Activated CD8-positive, alpha-beta memory T cell treated with anti-CD3 and anti-CD28 coated beads for 4 hours (primary cell): ENCODE measurements around the gene TPP2.

Experiments
- DNase-seq, 2 donors: peaks; one replicate each; pipeline ENCODE4 v3.0.0-alpha.2; 2020; ENCODE audit warnings: low read depth in 2 of 2

TPP2 gene

DNA sequence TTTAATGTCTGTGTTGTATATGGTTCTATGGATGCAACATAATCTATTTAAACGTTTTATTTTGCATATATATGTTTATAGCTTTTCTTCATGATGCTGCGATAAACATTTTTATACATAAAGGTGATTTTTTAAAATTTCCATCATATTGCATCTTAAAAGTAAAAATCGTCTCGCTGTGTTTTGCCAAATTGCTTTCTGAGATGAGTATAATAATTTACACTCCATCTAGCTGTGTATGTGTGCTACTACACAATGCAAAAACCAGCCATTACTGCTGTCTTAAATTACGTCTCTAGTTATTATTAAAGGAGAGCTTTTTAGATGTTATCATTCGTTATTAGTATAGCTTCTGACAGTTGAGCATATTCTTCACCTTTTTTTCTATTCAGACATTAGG lies 60.8 kb downstream of the TPP2 start:
- DNase-seq = no peak

DNA sequence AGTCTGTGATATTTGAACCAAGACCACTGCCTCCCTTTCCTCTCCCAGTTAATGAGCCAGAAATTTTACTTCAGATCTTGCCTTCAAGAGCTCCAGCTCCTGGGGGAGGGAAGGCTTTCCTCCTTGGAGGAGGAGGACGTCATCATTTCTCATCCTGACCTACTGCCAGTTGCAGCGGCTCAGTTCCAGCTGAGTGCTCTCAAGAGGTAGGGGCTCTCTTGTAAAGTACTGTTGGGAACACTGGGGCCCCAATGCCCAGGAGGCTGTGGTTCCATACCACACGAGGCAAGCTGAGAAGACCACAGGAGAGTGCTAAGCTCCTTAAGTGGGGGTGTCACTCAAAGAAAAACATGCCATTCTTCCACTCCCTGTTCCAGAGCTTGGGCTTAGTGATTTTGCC lies 61.9 kb downstream of the TPP2 start:
- DNase-seq = no peak

DNA sequence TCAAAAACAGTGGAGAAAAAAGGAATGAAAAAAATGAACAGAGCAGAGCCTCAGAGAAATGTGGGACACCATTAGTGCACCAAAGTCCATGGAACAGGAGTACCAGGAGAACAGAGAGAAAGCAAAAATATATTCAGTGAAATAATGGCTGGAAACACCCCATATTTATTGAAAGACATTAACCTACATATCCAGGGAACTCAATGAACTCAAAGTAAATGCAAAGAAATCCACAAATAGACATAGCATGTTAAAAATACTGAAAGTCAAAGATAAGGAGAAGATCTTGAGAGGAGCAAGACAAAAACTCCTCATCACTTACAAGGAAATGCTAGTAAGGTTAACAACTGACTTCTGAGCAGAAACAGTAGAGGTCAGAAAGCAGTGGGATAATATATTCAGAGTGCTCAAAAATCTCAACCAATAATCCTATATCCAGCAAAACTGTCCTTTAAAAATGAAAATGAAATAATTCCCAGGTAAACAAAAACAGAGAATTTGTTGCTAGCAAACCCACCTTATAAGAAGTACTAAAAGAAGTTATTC lies 62.5 kb downstream of the TPP2 start:
- DNase-seq = no peak

DNA sequence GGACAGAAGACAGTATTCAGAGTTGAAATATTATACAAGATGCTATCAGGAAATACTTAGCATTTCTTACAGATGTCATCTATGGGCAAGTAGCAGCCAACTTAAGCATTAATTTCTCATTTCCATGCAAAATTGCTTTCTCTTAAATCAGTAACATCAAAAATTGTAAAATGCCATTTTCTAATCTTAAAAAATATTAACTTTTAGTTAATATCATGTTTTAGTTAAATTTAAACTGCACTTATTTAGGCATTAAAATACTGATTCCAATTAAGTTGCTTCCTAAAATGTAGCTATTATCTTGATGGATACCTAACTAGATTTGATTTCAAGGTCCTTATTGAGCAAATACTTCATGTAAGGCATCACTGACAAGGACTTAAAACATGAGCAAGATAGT lies 70.2 kb downstream of the TPP2 start:
- DNase-seq = no peak

DNA sequence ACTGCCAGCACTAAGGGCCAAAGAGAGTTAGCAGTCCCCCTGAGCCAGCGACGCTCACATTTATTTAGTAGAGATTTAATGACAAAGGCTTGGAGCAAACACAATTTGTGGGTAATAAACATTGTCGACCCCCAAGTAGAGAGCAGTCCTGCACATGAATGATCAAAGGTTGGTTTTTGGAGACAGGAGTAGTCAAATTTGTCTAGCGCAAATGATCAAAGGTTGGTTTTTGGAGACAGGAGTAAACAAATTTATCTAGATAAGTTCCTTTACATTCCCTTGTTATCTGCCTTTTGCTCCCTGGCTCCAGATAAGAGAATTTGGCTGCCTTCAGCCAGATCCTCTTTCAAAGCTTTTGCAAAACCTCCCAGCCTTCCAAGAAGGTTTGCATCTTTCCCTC lies 71.1 kb downstream of the TPP2 start:
- DNase-seq = no peak

DNA sequence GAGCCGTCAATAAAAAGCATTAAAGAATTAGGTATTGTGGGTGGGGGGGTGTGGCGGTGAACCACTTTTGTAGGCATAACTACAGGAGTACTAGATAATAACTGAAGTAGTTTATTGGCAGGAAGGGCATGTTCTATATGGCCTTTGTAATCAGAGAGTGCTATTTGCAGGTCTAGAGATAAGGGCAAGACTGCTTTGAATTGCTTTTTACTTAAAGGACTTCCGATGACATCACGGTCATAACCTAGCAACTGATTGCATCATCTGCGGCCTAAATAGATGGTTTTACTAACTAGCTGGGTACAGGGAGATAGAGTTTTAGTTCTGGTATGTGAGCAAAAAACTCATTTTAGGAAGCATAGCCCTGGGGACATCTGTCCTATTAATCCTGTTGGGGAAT lies 73.3 kb downstream of the TPP2 start:
- no peak for DNase-seq

DNA sequence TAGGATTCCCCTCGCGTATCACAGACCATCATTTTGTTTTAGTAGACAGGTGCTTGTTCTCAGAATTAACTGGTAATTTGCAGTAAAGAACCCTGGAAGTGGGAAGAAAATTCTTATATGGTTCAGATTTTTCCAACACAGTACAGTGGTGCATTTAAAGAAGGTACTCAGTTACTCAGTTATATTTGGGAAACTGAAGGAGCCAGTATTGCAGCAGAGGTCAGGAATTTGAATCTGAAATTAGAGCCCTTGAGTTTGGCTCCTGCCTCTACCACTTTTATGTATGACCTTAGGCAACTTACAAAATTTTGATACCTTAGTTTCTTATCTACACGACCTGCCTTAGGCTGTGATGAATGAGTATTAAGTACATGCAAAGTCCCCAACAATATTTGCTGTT lies 78.3 kb downstream of the TPP2 start:
- DNase-seq = no peak

DNA sequence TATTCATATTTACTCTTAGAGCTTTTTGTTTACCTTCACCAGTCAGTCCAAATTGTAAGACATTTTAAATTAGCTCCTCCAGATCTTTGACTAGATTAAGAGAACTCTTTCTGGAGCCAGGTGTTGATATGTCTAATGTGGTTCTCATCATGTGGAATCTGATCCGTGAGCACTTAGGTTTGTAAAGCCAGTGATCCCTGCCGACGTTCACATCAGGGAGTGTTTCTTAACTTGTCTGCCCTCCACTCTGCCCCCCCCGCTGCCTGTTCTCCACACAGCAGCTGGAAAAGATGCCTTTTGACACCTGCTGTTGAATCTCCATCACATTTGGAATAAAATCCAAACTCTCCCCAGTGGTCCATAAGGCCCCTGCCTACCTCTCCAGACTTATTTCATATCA lies 80.3 kb downstream of the TPP2 start:
- no peak for DNase-seq

DNA sequence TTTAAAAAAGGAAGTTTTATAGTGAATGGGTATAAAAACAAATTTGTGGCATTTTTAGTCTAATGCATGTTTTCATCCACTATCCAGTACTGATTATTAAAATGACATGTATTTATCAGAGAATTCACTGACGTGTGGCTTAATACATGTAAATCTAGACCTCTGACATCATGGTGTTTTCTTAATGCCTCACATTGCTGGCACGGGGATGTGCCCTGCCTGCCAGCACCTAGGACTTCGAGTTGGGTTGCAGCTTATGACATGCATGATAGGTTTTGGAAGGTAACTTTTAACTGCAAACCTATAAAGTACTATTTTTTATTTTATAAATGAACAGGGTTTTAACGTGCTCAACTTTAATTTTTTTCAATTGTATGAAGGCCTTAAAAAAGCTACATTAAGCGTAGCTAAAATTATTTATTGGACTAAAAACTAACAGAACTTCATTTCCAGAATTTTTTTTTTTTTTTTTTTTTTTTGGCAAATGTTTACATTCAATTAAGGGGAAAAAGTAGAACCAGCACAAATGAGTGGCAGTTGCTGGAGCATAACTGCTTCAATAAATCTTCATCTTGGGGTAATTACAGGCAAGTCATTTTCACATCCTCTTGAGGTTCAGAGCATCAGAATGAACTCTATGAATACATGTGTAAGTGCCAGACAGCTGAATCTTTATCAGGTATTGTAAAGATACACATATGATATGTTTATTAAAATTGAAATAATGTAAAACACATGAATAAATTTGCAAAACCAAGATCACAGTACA lies 81.7 kb downstream of the TPP2 start:
- DNase-seq = no peak

DNA sequence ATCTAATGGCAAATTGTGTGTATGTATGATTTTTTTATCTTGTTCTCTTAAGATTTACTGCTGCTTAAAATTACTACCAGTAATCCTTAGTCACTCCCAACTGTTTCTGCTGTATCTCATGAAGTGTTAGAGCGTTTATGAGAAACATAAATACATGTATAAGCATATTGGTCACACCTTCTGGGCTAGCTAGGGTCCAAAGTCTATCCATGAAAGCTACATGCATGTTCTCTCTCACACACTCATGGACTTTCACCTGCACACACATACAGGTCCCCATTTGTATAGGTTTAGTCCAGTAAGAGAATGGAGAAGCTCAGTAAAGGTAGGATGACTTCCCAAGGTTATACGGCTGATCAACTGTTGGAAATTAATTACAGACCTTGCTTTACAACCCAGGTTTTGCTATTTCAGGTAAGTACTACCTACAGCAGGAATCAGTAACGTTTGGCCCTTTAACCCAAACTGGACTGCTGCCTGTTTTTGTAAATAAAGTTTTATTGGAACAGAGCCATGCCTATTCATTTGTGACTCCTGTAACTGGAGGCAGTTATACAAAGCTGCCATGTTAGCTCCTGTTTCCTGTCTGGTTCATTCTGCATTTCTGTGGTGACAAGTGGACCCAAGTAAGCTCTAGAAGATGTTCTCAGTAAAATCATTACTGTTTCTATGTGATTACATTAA lies 82.8 kb downstream of the TPP2 start:
- DNase-seq = no peak

DNA sequence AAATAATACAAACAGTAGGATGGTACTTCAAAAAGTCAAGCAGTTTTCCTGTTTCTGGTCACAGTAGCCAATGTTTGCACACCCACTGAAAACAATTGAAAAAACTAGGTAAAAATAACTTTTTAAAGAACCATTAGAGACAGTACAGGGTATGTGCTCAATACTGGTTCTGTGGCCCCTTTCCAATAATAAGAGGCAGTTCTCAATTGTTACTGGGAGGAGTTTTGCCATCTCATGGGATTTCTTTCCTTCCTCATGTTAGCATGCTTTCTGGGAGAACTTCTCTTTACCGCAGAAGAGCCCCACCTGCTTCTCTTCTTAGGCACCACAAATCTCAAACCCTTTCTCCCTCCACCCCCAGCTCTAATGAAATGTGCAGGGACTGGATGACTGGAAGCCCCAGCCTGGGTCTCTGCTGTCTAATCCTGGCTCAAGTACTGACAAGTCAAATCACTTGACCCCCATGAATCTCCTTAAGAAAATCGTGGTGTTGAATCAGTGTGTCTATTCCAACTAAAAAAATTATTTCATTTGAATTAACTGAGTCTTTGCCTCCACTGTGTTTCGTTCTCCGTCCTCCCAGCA lies 83.4 kb downstream of the TPP2 start:
- DNase-seq = no peak

DNA sequence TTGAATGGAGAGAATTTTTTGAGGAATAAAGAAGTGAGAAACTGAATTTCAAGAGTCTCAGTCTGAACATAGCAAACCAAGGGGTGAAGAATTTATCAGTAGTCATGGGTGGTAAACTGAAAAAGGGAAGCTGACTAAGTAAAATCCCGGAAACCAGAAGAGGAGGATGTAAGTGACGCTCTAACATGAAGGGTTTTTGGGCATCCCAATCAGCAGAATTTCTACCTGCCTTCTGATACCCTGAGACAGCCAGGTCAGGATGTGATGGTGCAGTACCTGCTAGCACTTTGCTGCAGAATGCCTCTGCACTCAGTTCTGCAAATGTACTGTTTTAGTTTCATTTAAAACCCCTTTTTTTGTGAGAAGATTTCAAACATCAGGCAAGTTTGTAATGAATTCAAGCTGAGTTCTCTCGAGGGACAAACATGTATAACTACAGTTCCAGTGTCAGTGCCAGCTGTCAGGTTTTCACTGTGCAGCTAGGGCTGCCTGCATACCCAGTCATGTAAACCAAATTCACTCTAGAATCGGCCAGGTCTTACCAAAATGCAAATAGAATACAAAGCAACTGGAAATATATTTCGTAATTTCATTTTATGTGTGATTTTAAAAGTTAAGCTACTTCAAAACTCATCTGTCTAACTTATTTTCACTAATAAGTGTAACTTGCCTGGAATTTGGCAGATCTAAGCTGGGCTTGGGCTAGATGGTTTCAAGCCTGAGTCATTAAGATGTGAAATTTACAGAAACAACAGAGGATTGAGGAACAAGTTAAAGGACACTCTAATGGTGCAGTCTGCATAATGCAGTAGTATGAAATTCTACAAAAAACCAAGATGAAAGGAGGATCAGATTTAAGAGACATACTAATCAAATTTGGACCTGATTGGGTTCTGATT lies 84.3 kb downstream of the TPP2 start:
- DNase-seq = no peak

DNA sequence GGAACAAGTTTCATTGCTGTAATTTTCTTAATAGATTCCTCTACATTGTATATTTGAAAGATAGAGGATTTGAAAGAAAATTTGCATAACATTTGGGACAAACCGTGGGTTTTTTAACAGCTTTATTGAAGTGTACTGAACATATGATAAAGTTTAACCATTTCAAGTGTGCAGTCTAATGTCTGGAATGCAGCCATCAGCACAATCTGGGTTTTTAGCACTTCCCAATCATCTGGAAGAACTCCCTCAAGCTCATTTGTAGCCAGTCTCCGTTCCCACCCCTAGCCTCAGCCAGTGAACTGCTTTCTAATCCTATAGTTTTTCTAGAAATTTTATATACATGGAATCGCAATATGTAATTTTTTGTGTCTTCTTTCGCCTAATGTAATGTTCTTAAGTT lies 85.4 kb downstream of the TPP2 start:
- no peak for DNase-seq

DNA sequence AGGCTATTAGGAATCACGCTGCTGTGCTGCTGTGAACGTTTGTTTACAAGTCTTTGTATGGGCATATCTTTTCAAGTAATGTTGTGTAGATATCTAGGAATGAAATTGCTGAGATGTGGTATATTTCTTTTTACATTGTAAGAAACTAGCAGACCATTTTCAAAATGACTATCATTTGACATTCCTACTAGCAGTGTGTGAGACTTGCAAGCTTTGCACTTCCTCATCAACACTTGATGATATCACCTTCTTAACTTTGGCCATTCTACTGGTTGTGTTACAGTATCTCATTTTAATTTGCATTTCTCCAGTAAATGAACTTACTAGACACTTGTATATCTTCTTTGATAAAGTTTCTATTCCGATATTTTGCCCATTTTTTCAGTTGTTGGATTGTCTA lies 85.9 kb downstream of the TPP2 start:
- no peak for DNase-seq

DNA sequence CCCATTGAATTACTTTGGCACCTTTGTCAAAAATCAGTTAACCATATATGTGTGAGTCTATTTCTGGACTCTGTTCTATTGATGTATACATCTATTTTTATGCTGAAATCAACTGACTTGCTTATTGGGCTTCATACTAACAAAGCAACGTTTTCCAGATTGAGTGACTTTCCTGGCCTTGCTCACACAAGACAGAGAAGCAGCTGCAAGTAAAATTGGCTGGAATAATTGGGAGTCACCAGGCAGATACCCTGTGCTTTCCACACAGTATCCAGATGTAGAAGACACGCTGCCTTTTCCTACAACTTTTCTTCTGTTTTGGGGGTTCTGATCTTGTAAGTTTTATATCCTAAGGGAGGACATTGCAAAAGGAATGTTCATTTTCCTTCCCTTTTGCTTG lies 86.9 kb downstream of the TPP2 start:
- no peak for DNase-seq

DNA sequence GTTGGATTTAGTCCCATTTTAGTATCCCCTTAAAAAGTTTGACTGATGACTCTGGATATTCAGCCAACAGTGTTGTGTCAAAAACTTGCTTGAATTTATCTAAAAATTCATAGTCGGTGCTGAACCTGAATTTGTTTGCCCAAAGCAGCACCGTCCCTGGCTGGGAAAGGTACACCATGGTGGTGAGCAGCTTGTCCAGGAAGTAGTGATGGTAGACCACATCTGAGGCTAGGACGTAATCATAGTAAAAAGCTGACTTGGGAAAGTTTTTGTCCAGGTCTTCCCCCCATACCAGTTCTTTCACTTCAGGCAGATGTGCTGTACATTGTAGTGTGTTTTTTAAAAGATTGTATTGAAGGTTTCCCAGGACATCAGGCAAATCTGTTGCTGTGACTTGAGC lies 89.2 kb downstream of the TPP2 start:
- DNase-seq = no peak

DNA sequence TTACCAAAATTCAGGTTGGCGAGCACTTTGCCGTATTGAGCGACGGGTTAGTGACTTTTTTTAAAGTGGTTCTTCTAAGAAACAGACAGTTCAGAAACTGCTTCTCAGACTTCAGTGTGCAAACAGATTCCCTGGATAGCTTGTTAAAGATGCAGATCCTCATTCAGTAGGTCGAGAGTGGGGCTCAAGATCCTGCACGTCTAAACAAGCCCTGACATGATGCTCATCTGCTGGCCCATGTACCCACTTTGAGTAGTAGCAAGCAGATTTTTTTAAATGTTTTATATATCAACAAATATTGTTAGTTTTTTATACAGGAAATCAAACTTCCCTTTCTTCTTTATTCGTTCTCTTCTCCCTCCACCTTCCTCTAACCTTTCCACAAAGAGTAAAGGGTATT lies 90.7 kb downstream of the TPP2 start:
- no peak for DNase-seq

DNA sequence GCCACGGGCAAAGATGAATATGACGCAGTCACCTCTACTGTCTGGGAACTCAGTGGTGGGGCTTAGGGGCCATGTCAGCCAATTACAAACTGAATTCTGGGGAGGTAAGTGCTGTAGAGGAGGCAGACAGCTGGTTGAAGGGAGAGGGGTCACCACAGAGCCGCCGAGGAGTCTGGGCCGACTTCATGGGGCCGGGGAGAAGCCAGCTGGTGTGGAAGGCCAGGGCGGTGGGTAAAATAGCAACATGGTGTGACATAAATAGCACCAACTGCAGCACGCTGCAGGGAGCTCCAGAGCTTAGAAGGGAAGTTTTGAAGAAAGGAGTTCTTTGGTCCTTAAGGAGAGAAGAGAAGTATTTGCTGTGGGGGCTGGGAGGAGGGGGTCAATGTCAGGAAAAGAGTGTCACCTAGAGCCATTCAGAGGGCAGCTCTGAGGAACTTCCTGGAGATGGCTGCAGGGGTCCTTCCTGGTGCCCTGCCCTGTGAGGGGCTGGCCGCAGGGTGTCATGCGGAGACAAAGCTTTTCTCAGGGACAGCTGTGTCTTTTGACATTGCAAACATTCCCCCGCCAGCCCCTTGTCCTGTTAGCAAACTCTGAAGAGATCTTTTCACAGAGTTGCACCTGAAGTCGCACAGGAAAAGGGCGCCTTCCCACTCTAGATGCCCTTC lies 91.7 kb downstream of the TPP2 start:
- no peak for DNase-seq

DNA sequence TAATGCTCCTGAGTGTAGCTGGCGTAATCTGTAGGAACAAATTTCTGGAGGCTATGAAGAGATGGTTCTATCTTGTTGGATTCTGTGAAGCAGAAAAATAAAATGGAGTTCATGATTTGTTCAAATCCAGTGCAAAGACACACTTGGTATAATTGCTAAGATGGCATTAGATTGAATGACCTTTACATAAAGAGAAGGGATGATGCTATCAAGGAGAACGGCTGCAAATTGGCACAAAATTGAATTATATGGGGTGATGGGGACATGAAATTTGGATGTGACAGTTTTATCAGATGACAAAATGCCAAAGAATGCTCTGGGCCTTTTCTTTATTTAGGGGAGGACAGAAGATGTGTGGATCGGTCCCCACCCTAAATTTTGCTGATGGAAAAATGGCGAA lies 94.1 kb downstream of the TPP2 start:
- no peak for DNase-seq

DNA sequence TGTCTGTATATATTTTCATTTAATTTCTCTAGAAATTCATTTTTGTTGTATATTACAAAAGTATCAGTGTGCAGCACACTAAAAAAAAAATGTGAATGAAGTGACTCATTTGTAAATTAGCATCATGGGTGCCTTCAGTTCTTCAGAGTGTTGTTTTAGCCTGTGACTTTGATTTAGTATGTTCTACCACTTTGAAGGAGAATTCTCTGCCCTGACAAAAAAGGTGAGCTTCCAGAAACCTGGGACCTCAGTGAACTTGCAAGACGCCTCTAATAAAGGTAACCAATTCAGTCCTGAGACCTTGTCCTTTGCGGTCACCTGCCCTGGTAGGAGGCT lies 95.7 kb downstream of the TPP2 start:
- DNase-seq = no peak

DNA sequence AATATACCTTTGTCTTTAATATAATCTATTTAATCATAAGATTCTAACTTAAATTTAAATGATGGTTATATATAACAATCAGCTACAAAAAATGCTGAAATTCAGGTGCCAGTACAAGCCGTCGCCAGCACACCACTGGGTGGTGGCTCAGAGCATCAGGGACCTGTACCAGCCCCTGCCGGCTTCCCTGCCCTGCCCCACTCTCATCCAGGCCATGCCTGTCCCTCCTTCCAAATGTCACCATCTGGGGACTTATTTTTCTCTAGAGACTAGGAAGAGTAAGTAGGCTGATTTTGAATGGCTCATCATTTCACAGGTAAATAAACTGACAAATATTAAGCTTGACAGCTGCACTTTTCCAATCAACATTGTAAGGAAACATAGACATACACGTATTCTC lies 96.5 kb downstream of the TPP2 start:
- DNase-seq = no peak

DNA sequence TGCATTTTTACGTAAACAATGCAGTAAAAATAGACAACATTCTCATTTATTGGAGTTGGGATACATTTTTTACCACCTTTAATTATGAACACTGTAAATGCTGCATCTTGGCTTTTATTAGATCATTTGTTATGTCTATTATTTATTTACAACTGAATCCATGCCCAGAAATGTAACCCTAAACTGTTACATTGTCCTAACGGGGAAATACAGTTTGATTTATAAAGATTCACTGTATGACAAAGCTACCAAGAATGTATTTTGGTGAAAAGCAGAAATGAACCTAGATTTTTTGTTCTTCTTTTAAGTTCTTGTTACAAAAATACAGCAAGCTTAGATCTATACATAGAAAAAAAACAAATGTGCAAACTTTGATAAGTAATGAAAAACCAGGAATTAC lies 97.0 kb downstream of the TPP2 start:
- no peak for DNase-seq
